NCI-H69 (cell line): ENCODE data around the gene ELOVL2.
"Not testable (repeated sequence)": the region's sequence is repeated elsewhere in the genome, so short reads cannot be mapped to it uniquely, and the experiment has no call there.

Source experiments
- DNase-seq: peaks from one replicate; lab custom pipeline; 2025; lab: John Stamatoyannopoulos, UW

ELOVL2 gene, protein sequence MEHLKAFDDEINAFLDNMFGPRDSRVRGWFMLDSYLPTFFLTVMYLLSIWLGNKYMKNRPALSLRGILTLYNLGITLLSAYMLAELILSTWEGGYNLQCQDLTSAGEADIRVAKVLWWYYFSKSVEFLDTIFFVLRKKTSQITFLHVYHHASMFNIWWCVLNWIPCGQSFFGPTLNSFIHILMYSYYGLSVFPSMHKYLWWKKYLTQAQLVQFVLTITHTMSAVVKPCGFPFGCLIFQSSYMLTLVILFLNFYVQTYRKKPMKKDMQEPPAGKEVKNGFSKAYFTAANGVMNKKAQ

DNA sequence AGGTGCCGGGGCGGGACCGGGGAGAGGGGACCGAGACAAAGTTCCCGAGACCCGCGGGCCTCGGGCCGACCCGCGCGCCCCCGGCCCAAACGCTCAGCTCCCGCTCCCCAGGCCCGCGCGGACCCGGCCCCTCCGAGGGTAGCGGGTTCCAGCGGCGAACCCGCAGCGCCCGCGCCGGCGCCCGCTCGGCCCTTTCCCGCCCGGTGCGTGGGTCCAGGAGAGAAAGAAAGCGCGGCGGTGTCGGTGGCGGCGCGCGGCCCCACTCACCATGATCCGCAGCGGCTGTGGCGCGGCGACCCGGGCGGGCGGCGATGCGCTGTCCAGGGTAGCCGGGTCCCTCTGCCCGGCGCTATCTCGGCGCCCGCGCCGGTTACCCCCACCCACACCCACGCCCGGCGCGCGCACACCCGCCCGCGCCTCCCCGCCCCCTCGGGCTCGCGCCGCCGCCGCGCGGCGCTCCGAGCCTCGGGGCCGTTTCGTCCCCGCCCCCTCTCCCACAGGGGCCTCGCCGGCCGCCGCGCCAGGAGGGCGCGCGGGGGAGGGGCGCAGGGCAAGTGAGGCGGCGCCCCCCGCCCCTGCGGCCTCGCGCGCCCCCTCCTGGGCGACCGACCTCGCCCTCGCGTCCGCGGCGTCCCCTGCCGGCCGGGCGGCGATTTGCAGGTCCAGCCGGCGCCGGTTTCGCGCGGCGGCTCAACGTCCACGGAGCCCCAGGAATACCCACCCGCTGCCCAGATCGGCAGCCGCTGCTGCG, at the start of gene ELOVL2:
Gene ELOVL2, minus strand, starts transcription at position 345 of the 751 bp plus-strand sequence. Its CDS starts 75 bp downstream, at position 270.
- DNase-seq = peak; percentile 86

DNA sequence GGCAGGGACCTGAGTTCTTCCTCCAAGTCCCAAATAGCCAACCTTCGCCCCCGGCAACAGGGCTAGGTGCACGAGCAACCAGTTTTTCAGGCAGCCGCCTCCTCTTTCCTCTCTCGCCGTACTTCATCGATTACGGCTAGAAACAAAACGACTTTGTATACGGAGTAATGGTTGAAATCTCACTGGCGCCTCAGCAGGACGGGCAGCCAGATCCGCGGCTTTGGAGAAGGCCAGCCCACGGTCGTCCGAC, 49.2 kb upstream of the ELOVL2 start:
- DNase-seq = no peak

DNA sequence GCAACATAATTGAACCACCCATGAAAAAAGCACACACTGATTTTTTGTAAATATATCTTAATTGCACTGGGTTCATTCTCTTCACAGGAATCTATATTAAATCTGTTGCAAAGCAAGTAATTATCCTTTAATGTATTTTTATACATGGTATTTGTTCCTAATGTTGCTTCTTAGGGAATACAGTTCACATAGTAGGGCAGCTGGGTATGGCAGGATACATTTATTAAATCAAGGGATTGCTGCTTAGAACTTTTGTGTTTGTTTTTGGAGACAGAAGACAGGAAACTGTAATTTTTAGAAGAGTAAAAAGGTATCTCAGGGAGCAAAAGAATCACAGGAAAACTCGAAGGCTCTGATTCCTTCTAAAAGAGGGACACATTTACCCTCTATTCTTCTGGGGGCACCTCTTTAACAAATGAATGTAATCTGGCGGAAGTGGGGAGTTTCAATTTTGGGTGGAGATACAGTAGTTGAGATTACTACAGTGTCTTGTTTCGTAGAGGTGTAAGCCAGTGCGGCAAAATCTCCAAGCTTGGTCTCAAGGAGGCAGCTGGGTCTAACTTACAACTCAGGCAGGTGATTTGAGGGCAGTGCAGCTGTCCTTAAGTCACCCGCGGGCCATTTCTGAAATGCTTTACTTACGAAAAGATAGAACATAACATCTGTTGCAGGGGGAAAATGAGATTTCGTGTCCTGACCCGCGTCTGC, 48.7 kb upstream of the ELOVL2 start:
- DNase-seq = peak; percentile 84

DNA sequence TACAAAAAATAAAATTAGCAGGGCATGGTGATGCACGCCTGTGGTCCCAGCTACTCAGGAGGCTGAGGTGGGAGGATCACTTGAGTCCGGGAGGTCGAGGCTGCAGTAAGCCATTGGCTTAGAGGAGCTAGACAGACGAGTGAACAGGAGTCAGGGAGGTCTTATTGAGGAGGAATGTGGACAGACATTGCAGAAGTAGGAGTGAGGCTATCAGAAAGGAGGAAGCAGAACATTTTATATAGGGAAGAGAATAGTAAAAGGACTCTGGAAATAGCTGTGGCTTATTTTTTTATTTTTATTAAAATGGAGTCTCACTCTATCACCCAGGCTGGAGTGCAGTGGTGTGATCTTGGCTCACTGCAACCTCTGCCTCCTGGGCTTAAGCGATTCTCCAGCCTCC, 47.0 kb upstream of the ELOVL2 start:
- not testable (repeated sequence) for DNase-seq

DNA sequence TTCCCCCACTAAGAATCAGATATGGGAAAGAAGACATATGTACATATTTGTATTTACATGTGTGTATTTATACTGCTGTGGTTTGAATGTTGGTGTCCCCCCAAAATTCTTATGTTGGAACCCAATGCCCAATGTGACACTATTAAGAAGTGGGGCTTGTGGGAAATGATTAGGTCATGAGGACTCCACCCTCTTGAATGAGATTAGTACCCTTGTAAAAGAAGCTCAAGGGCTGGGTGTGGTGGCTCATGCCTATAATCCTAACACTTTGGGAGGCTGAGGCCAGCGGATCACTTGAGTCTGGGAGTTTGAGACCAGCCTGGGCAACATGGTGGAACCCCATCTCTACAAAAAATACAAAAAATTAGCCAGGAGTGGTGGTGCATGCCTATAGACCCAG, 45.6 kb upstream of the ELOVL2 start:
- no peak for DNase-seq

DNA sequence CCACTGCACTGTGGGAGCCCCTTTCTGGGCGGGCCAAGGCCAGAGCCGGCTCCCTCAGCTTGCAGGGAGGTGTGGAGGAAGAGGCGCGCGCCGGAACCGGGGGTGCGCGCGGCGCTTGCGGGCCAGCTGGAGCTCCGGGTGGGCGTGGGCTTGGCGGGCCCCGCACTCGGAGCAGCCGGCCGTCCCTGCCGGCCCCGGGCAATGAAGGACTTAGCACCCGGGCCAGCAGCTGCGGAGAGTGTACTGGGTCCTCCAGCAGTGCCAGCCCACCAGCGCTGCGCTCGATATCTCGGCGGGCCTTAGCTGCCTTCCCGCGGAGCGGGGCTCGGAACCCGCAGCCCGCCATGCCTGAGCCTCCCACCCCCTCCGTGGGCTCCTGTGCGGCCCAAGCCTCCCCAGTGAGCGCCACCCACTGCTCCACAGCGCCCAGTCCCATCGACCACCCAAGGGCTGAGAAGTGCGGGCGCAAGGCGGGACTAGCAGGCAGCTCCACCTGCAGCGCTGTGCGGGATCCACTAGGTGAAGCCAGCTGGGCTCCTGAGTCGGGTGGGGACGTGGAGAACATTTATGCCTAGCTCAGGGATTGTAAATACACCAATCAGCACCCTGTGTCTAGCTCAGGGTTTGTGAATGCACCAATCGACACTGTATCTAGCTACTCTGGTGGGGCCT, 43.2 kb upstream of the ELOVL2 start:
- not testable (repeated sequence) for DNase-seq

DNA sequence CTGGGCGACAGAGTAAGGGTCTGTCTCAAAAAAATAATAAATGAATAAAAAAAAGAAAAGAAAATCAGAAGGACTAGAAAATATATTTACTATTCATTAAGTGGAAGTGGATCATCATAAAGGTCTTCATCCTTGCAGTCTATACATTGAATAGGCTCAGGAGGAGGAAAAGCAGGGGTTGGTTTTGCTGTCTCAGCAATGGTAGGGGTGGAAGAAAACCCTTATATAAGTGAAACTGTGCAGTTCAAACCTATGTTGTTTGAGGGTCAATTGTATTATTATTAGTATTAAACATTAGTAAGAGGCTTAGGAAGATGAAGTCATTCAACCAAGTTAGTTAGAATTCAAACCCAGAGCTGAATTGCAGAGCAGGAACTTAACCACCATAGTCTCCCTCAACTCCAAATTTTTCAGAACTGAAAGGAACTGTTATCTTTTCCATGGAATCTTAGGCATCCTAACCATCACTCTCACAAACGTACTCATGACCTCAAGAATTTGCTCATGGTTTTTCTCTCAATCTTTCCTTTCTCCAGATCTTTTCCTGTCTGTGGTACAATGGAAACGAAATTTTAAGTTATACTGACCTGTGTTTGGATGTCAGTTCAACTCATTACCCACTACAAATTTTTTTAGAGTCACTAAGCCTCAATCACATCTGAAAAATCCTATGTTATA, 41.8 kb upstream of the ELOVL2 start:
- DNase-seq = no peak

DNA sequence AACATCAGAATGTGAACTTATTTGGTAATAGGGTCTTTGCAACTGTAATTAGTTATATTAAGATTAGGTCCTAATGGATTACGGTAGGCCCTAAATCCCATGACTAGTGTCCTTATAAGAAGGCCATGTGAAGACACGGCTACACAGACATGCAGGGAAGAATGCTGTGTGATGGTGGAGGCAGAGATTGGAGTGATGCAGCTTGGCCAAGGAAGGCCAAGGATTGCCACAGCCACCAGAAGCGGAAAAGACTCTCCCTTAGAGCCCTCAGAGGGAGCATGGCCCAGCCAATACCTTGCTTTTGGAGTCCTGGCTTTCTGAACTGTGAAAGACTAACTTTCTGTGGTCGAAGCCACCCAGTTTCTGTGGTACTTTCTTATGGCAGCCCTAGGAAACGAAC, 39.9 kb upstream of the ELOVL2 start:
- DNase-seq = no peak

DNA sequence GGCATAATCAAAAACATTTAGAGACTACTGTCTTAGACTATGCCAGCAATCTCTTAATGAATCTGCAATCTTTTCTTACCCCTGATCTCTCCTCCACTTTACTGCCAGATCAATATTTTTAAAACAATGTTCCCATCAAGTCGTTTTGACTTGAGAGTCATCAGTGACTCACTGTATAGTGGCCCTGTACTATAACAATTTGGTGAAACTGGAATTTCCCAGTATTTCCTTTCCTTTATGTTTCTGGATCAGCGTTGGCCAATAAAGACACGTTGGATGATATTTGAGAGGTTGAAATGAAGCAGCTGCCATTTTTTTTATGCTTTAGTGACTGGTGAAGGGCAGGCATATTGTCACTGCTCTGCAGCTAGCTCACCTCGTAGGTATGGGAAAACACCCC, 39.4 kb upstream of the ELOVL2 start:
- DNase-seq = no peak

DNA sequence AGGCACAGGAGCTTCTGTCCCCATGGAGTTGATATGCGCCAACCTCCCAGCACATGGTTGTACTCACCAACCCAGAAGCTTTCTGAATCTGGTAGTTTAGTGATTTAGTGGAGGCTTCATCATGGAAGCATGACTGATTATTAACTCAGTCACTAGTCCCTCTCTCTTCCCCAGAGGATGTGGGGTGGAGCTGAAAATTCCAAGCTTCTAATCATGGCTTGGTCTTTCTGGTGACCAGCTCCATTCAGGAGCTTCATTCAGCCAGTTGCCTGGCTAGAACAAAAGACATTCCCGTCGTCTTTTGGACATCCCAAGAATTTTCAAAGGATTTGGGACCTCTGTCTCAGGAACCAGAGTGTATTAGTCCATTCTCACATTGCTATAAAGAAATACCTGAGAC, 36.2 kb upstream of the ELOVL2 start:
- DNase-seq = no peak

DNA sequence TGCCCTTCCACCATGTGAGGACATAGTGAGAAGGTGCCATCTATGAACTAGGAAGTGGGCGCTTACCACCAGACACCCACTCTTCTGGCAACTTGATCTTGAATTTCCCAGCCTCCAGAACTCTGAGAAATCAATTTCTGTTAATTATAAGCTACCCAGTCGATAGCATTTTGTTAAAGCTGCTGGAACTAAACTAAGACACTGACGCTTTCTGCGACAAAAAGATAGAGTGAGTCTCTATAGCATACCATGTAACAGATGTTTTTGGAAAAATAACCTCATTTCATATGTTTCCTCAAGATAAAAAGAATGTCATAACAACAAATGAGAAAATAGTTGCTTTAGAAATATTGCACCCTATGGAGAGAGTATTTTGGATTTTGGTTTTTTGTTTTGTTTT, 34.2 kb upstream of the ELOVL2 start:
- no peak for DNase-seq

DNA sequence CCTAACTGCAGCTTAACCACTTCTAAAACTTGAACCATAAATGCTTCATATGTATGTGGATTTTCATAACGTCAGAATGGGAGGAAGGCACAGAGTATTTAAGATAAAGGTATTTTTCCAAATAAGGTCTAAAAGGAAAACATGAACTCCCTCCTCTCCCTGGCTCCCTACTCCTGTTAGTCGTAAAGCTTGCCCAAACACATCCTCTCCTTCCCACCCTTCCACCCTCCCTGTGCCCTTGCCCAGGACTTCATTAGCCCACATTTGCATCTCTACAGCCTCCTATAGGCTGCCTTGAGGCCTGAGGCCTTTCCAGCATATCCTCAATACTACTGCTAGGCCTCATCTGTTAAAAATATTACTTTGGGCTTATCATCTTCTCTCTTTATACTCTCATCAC, 32.4 kb upstream of the ELOVL2 start:
- no peak for DNase-seq

DNA sequence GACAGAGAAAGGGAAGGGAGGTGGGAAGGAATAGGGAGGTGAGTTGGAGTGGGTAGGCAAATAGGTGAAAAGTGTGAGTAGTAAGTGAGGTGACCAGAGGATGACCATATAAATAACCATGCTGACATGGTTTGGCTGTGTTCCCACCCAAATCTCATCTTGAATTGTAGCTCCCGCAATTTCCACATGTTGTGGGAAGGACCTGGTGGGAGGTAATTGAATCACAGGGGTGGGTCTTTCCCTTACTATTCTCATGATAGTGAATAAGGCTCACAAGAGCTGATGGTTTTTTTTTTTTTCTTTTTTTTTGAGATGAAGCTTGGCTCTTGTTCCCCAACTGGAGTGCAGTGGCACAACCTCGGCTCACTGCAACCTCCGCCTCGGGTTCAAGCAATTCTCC, 28.0 kb upstream of the ELOVL2 start:
- DNase-seq = no peak

DNA sequence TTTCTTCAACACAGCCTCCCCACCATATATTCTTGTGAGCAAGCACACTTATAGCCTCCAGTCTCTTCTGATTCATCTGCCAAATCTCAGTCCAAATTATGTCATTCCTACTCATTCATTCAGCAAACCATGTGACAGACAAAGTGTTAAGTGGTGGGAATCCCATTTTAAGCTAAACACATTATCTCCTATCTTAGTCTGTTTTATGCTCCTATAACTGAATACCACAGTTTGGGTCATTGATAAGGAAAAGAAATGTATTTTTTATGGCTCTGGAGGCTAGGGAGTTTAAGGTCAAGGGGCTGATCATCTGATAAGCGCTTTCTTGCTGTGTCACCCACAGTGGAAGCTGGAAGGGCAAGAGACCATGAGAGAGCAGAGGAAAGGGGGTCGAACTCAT, 25.7 kb upstream of the ELOVL2 start:
- DNase-seq = no peak

DNA sequence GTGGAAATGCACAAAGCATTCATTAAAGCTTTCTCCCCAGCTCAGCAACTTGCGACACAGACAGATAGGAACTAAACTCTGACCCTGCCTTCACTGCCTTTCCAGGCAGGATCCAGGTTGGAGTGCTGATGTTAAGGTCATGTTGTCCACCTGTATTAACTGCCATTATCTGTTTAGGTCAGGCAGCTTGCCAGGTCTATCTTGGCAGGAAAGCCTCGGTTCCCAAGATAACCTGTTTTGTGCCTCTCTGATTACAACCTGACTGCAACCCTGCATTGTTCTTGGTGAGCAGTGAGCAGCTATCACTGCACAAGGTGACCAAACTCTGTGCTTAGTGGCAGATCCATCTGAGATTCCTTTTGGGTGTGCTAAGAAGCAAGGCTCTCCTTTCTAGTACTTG, 23.2 kb upstream of the ELOVL2 start:
- peak; percentile 39 for DNase-seq

DNA sequence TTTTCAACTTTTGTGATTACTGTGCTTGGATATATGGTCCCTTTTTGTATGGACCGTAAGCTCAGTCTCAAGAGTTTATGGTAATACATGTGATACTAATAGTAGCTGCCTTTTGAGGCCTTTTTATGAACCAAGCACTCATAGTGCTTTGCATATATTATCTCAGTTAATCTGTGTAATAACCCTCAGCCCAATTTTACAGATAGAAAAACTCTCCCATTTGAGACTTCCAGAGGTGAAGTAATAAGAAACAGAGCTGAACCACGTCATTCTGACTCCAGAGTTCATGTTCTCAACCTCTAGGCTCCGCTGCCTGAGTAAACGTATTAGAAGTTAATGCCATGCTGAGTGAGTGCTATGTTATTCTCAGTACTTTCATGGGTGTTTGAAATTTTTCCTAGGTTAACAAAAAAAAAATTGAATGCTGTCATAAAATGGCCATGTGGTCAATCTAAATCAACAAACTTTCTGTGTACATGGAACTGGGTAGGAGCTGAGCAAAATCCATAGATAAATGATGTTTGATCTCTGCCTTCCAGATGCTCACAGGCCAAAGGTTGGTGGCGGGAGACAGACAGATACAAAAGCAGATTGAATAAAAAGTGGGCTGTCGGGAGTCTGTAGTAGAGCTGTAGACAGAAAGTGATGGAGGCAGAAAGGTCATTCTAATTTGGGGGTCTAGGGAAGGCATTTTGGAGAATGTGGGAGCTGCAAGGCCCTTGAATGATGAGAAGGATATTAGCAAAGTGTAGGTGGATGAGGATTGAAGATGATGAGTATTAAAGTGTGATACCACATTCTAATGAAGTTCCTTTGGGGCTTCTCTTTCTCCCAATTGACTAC, 22.6 kb upstream of the ELOVL2 start:
- DNase-seq = no peak

DNA sequence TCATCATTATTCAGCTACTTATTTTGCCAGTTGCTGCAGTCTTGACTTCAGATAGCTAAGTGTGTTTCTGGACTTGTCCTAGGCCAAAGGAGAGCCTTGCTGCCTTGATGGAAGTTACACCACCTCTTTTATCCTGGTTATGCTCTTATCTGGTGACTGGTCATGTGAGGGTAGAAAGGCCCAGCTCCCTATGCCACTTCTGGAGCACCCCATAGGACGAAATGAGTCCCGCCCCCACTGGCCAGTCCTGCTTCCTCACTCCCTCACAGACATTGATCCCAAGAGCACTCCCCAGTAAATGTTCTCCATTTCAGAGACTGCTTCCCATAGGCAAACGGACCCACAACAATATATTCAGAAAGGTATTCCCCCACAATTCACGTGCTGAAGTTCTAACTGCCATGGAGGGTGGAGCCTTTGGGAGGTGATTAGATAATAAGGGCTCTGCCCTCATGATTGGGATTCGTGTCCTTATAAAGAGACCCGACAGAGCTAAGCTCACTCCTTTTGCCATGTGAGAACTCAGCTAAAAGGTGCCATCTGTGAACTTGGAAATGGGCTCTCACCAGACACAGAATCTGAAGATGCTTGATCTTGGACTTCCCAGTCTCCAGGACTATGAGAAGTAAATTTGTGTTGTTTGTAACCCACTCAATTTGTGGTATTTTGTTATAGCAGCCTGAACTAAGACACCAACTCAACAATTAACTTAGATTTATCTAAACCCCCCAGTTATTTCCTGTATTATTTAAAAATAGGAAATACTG, 21.5 kb upstream of the ELOVL2 start:
- no peak for DNase-seq

DNA sequence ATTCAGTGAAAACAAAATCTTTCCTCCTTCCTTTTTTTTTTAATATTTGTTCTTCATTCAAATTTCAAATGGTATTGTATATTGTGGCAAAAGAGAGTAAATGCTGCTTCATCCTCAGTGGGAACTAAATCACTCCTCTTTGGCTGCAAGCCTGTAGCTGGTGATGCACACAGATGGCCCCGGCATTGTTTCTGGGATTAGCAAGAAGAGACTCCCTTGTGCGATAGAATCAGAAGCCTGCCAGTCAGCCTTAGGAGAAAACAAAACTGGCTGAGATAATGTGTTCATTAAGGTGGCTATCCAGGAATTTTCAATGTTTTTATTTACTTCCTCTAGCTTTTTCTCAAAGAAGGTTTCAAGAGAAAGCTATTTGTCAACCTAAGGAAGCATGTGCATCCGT, 20.7 kb upstream of the ELOVL2 start:
- DNase-seq = peak; percentile 40

DNA sequence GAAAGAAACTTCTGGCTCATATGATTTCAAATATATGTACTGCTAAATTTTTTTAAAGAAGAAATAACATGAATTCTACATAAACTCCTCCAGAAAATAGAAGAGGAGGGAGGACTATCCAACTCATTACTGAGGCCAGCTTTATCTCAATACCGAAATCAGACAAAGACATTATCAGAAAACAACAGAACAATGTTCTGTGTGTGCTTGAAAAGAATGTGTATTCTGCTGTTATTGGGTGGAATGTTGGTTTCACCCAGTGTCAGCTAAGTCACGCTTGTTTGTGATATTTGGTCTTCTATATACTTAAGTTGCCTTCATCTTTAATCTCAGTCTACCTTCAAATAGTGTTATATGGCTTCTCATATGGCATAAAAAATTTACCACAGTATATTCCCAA, 18.6 kb upstream of the ELOVL2 start:
- no peak for DNase-seq

DNA sequence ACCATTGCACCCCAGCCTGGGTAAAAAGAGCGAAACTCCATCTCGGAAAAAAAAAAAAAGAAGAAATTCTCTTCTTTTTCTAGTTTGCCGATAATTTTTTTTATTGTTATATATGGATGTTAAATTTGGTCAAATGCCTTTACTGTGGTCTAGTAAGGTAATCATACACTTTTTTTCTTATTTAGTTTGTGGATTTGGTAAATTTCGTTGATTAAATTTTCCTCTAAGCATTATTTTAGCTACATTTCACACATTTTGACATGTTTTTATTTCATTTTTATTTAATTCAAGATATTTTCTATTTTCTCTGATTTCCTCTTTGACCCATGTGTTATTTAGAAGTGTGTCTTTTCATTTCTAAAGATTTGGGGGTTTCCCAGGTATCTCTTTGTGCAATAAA, 18.0 kb upstream of the ELOVL2 start:
- no peak for DNase-seq

DNA sequence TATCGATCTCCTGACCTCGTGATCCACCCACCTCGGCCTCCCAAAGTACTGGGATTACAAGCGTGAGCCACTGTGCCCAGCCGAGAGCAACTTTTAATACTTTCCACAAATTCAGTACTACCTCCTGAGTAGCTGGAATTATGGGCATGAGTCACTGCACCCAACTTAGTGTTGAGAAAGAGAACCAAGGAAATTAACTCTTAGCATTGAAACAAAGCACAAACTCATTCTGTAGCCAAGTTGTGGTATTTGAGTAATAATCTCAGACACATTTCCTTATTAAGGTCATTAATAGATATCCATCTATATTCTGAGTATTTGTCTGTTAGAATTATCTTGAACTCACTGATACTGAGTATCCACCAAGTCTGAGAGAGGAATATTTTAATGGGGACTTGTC, 14.3 kb upstream of the ELOVL2 start:
- no peak for DNase-seq
